Stimulated activated CD8-positive, alpha-beta memory T cell treated with anti-CD3 and anti-CD28 coated beads, Interleukin-12 subunit alpha, Interleukin-12 subunit beta, amount 100 ng/mL, for 24 hours (primary cell): ENCODE data around the gene KCNQ5.

Source experiments
- DNase-seq: peaks from one replicate; pipeline ENCODE4 v3.0.0-alpha.2; 2020; ENCODE audit errors: extremely low read depth

KCNQ5 gene

DNA sequence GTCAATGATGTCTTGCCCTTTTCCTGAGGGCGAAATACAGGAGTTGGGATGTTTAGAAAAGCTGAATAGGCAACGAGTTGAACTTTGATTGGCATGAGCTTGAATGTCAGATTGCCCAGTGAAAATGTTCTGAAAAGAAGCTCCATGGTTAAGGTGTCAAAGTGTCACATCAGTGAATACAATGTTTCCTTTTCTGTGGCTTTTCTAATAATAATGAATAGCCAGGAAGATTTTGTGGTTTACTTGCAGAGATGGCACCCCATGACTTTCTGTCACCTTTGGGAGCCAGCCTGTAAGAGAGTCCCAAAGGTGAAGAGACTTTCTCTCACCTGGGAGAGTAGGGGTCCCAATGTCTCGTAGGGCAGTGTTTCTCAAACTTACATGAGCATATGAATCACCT, 119.2 kb downstream of the KCNQ5 start:
- DNase-seq = no peak

GRCh38 chr6:72742001-72742673, 120.3 kb downstream of the KCNQ5 start:
- DNase-seq = no peak

DNA sequence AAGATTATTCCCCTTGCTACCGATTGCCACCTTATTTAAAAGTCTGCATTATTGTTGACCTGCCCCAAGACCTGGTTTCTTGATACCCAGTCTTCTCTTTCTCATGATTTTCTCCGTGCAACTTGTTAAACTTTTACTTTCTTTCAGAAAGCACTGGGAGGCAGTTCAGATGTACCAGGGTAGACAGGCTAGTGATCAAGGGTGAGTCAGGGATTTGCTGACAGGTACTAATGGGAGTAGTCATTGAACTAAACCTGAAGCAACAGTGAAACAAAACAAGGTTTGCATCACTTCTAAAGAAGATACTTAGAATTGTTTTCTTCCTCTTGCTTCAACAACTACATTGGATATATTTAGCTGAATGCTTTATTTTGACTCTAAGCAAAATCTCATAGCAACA, 124.4 kb downstream of the KCNQ5 start:
- DNase-seq = no peak

- no peak for DNase-seq
Observed at GRCh38 chr6:72748759-72749158, 126.9 kb downstream of the KCNQ5 start.

- no peak for DNase-seq
Observed at GRCh38 chr6:72755752-72756151, 133.9 kb downstream of the KCNQ5 start.

DNA sequence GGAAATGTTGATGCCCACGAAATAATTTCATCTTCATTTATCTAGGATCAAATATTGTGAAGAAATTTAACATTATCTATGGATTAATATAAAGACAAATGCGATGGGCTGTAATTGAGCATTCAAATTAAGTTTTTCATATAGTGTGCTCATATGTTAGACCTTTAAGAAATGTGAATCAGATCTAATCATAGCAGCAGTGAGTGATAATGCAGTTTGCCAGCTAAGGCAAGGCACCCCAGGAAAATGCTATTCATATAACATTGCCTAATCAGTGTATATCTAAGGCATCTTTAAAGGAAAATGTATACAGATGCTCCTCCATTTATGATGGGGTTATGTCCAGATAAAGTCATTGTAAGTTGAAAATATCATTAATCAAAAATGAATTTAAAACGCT, 135.2 kb downstream of the KCNQ5 start:
- DNase-seq = no peak

DNA sequence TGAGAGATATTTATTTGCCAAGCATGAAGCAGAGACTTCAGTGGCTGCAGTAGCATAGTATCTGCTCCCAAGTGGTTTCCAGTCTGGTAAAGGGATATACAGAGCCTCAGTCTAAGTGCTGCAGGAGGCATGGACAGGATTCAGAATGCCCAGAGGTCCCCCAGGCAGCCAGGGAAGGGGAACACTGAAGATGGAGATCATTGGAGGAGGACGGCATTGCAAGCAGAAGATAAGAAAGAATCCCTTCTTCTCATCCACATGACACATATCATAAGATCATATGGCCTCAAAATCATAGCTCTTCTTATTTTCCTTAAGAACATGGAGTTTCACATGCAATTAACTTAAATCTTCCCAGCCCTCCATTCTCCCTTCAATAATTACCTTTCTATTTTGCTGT, 136.1 kb downstream of the KCNQ5 start:
- no peak for DNase-seq

- no peak for DNase-seq
Observed at GRCh38 chr6:72758901-72759300, 137.0 kb downstream of the KCNQ5 start.

GRCh38 chr6:72760114-72760793, 138.4 kb downstream of the KCNQ5 start:
- no peak for DNase-seq

DNA sequence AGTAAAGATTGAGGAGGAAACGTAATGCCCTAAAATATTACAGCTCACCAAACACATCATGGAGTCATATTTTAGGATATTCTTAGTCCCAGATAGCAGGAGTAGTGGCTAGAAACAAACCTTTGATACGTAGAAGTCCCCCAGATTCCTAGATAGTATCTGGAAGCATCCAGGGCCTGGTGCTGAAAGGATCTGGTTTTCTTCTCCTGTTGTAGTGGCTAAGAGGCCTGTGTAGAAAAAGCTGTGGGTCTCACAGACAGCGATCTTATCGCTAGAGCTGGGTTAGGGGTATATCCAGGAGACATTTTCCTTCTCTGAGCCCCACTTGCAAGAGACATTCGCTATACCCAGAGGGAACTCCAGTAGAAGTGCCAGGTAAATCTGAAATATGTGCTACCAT, 139.9 kb downstream of the KCNQ5 start:
- DNase-seq = no peak

GRCh38 chr6:72769459-72770125, 147.7 kb downstream of the KCNQ5 start:
- no peak for DNase-seq

DNA sequence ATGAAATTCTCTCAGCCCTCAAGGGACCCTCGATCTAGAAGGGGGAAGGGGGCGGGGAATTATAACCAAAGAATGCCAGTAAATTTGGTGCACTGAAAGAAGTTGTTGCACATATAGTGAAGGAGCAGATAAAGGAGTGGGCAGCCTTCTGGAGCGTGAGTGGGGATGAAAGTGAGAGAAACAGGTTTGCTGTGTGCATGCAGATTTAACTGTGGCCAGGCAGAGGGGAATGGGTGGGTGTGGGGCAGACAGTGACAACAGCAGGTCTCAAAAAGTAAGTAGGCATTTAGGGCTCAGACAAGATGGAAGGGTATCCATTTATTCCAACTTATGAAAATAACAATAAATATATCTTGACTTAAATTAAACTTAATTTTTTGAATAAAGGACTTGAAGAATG, 149.1 kb downstream of the KCNQ5 start:
- no peak for DNase-seq

DNA sequence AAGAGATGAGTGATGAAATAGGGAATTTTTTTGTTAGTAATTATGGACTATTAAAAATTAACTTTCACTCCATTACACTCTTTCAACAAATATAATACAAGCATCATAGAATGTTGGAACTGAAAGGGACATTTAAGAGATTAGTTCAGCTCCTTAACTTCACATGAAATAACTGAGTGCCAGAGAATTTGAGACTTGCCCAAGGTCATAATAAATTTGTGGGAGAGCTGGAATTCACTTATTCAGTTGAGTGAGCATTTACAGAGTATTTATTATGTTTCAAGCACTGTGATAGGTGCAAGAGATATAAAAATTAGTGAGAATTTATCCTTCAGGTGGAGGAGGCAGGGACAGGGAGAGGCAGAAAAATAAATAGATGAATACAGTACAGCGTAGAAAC, 154.6 kb downstream of the KCNQ5 start:
- no peak for DNase-seq

- DNase-seq = no peak
Observed at GRCh38 chr6:72781624-72782023, 159.8 kb downstream of the KCNQ5 start.

DNA sequence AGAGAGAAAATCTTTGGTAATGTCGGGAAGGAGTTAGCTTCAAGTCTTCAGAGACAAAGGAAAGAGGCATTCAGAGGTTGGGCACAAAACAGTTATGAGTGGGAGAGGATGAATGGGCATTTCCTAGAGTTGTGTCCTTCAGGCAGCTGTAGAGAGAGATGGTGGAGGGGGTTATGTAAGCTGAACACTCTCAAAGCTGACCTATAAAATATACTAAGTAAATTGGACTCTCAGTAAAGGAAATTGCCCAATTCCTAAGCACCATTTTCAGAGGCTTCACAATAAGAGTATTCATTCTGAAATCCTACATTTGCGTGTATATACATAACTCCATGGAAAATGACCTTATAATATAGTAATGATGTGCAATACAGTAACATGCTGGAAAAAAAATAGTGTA, 161.2 kb downstream of the KCNQ5 start:
- no peak for DNase-seq

DNA sequence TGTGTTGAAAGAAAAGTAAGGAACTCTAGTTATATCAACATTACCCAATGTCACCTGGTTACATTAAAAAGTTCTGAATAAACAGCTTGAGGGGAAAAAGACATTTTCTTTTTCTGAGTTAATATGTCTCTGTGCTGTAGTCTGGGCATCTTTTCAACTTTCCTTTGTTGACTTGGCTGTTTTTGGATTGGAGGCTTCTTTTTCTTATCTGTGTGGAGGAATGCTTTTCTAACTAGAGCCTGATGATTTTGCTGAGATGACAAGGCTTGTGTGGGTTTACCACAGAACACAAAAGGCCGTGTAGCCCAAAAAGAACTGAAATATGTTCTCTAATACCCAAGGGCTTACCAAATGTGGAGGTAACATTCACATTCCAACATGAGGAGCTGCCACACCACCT, 161.8 kb downstream of the KCNQ5 start:
- no peak for DNase-seq

DNA sequence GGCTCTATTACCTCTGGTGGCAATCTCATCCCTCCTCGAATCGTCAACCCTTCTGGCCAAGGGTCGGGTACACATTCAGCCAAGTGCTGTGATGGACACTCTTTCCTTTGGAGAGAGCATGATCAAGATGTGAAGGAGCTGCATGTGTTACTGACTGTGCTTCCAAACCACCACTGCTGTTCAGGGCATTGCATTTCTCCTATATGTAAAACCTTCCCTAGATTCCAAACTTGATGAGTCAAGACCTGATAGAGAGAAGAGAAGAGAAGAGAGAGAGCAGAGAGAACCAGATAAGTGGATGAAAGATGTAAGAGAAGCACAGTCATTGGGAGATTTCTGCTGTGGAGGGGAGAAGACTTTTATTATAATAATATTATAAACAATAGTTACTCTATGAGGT, 162.2 kb downstream of the KCNQ5 start:
- DNase-seq = no peak

GRCh38 chr6:72784581-72784980, 162.7 kb downstream of the KCNQ5 start:
- DNase-seq = no peak

DNA sequence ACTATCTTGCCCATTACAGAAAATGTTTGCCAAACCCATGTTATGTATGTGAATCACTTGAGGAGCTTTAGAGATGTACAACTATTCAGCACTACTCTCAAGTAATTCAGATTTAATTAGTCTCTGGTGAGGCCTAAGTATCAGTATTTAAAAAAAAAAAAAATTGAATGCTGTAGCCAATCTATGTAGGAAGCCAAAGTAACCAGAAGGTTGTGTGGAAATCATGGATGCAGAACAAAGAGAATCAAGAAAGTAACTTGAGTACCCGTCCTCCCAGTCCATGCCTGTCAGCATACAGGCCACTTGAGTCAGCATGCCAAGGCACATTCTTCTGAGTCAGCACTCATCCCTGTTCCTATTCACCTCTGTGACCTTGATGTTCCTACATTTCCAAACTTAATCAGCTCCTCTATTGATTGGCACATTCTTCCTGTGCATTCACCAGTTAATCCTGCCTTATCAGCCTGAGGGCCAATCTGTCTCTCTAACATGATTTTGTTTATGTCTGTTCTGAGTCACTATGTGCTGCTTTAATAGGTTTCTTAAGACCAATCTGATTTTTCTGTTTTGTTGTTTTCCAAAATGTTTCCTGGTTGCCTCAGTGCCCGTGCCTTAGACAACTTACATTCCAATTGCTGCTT, 165.6 kb downstream of the KCNQ5 start:
- no peak for DNase-seq

- no peak for DNase-seq
Observed at GRCh38 chr6:72788188-72788587, 166.3 kb downstream of the KCNQ5 start.

- DNase-seq = no peak
Observed at GRCh38 chr6:72789145-72789544, 167.3 kb downstream of the KCNQ5 start.

DNA sequence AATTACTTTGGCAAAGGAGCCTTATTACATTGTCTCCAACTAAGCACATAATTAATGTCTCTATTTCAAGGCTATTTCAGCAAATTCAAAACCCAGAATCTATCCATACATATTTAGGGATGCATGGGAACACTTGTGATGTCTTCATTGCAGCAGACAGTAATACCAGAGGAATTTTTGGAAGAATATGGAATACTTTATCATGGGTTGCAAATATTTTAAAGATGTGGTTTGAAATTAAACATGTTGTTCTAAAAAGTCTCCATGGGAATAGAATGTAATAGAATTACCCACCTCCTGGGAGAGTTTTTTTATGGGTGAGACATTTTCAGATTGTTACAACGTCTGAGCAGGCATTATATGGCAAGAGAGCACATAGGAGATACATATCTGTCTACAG, 170.8 kb downstream of the KCNQ5 start:
- no peak for DNase-seq
